GM06990 (cell line): ENCODE data around the gene CCNK.

Experiments
- DNase-seq: peaks from one replicate; pipeline ENCODE4 v3.0.0-alpha.2; 2011; ENCODE audit not compliant: insufficient read length; ENCODE audit errors: extremely low read depth
- H3K27me3 ChIP-seq: replicated peaks from 2 replicates; pipeline ENCODE4 v1.6.0; 2011; ENCODE audit warnings: low read length; ENCODE audit not compliant: control insufficient read depth, insufficient read depth
- H3K36me3 ChIP-seq: 2 replicates; pipeline ENCODE4 v1.5.1; 2011; ENCODE audit warnings: low read length; ENCODE audit not compliant: control insufficient read depth, insufficient read depth
- H3K4me3 ChIP-seq: replicated peaks from 2 replicates; pipeline ENCODE4 v1.5.1; 2011; ENCODE audit warnings: low read depth, mild to moderate bottlenecking, control low read depth, low read length
- TF ChIP-seq, protein P1 (sequence below): IDR thresholded peaks from 2 replicates; pipeline ENCODE4 v1.5.1; 2011; ENCODE audit warnings: low read length, control low read depth, mild to moderate bottlenecking, inconsistent platforms; ENCODE audit not compliant: insufficient read depth, poor library complexity, severe bottlenecking

The CCNK gene

DNA sequence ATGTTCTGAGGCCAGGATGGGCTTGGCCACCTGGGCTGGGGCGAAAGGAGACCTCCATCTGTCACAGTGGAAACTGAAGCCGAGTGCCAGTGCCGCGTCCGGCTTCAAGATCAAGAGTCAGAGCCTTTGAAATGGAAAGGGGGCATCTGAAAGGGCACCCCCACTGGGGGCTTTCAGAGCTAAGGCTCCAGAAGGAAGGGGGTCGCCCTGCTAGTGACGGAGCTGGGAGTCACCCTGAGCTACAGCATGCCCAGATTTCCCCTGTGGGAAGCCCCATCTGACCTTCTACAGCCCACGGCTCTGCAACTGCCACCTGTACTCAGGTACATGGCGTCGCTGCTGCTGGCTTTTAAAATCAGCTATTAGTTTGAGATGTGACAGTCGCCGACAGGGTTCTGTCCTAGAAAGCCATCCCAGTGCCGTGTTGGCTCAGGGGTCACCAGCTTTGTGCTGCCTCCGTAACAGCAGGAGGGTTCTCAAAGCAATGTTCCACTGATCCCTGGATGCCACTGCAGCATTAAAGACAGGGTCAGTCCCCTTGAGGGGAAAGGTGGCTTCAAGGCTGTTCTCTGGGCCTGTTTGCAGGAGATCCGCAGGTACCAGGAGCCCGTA lies 31.5 kb downstream of the CCNK start:
- DNase-seq, result no peak
- Histone ChIP-seq H3K27me3 (no peaks in the 10 kb centered on the region), H3K36me3 (peaks cover 21% of the 10 kb centered on the region), H3K4me3 (no peak overlapping the region)
- TF ChIP-seq, protein P1, sequence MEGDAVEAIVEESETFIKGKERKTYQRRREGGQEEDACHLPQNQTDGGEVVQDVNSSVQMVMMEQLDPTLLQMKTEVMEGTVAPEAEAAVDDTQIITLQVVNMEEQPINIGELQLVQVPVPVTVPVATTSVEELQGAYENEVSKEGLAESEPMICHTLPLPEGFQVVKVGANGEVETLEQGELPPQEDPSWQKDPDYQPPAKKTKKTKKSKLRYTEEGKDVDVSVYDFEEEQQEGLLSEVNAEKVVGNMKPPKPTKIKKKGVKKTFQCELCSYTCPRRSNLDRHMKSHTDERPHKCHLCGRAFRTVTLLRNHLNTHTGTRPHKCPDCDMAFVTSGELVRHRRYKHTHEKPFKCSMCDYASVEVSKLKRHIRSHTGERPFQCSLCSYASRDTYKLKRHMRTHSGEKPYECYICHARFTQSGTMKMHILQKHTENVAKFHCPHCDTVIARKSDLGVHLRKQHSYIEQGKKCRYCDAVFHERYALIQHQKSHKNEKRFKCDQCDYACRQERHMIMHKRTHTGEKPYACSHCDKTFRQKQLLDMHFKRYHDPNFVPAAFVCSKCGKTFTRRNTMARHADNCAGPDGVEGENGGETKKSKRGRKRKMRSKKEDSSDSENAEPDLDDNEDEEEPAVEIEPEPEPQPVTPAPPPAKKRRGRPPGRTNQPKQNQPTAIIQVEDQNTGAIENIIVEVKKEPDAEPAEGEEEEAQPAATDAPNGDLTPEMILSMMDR, result no peak

DNA sequence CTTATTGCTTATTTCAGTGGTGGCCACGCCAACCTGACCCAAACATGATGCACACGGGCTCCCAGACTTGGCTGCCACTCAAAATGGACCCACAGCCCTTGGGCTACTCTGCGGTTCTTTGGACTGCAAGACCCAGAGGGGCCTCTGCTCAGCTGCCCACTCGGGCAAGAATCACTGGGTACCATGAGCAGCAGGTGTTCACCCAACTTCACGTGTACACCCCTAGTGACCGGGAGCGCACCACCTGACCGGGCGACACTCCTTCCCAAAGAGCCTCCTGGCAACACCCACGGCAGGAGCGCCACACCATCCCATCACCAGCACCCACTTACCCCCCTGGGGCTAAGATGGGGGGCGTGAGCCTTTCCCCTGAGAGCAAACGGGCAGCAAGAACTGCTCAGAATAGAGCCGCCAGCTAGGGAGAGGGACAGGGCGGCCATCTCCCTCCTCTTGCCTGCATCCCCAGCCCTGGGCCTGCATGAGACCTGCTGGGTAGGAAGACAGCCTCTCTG lies 32.0 kb downstream of the CCNK start:
- Histone ChIP-seq H3K4me3 (no peak overlapping the region), H3K36me3 (peaks cover 16% of the 10 kb centered on the region), H3K27me3 (no peaks in the 10 kb centered on the region)
- TF ChIP-seq, protein P1, result no peak
- no peak for DNase-seq

DNA sequence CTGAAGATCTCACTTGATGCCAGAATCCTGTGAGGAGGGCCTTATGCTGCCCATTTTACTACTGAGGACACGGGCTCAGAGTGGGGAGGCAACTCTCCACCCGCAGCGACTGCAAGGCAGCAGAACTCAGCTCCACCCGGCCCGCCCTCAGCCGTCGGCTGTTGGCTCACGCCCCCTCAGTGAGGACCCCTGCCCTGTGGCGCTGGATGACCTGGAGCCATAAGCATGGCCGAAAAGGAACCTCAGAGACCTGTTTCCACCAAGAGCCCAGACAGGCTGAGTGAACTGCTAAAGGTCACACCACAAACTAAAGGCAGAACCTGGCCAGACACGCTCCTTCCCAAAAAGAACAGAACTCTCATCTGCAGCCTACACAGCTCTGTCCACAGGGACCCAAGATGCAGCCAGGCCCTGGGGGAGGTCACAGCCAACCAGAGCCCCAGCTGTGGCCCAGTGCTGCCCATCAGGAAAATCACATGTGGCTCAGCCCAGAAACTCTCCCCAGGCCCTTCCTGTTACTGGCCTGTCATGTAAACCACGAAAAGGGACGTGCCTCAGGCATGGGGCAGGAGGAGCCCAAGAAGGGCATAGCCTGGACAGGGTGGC lies 32.8 kb downstream of the CCNK start:
- no peak overlapping the region for H3K4me3 ChIP-seq
- DNase-seq, result no peak
- H3K27me3 ChIP-seq, result no peaks in the 10 kb centered on the region
- TF ChIP-seq, protein P1, result no peak
- peaks cover 10% of the 10 kb centered on the region for H3K36me3 ChIP-seq

DNA sequence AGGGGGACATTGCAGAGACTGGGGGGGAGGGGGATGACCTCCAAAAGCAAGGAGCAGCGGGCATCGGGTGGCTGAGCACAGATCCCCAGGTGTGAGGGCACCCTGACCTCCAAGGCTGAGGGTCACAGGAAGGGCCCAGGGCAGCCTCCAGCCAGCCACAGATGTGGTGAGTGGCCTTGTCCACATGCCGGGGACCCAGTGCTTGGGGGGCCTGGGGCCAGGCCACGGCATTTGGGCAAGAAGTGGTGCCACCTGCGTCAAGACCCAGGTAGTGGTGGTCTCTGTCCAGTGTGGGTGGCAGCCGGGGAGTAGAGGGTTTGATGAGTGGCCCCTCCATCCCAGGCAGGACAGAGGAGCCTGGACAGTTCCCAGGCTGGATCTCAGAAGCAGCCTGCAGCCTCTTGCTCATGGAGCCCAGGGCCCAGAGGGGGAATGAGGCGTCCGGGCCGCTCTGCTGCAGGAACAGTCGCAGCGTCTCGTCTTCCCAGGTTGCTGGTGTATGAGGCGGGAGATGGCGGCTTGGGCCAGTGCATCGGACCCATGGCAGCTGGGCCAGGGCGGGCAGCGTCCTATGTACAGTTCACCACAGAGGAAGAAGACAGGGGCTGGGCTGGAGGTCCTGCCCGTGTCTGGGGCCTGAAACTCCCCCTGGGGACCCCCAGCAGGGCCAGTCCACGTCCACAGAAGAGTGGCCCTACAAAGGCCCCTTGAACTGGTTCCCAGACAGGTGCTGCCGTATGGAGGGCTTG lies 33.5 kb downstream of the CCNK start:
- Histone ChIP-seq H3K4me3 (no peak overlapping the region), H3K27me3 (no peaks in the 10 kb centered on the region), H3K36me3 (peaks cover 6% of the 10 kb centered on the region)
- no peak for DNase-seq
- TF ChIP-seq, protein P1, result no peak

DNA sequence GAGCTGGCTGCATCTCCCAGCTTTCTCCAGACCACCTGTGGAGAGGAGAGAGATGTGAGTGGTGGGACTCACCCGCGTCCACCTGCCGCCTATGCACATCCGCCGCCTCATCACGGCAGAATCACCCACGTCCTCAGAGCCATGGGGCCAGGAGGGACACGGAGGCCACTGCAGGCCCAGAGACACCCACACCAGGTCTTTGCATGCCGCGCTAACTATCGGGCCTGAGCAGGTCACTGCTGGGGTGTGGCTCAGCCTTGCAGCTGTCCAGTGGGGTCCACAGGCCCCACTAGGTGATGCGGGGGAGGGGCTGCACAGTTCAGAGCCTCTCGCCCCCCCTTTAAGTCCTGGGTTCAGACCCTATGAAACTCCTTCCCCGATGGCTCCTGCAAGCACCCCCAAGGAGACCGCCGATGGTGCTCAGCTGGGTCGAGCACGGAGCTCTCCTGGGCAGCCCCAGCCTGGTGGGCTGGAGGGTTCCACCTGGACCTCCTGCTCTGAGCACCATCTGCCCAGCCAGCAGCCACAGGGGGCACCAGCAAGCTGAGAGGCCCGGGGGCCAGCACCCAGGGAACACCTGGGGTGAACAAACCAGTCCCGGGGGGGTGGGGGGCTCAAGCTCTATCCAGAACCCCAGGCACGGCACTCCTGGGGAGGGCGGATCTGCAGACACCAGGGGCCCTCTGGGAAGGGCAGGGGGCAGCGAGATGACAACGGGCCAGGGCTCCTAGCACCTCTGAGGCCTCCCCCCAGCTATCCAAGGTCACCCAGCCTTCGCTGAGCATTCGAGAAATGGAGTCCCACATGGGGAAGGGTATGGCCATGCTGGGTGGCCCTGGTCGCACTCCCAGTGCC lies 34.3 kb downstream of the CCNK start:
- Histone ChIP-seq H3K4me3 (no peak overlapping the region), H3K27me3 (no peaks in the 10 kb centered on the region), H3K36me3 (peaks cover 4% of the 10 kb centered on the region)
- DNase-seq, result no peak
- TF ChIP-seq, protein P1, result no peak
